ENCODE results near the gene IDI2. TPM values are rescaled to one million over a fixed set of nuclear protein-coding genes. Genes with fewer than 3 reads are reported as not detected.

Gene IDI2
- total and polyA plus RNA-seq, 2 donors (not counting 1 experiment from before 2014, with no cell fraction given): not detected

DNA sequence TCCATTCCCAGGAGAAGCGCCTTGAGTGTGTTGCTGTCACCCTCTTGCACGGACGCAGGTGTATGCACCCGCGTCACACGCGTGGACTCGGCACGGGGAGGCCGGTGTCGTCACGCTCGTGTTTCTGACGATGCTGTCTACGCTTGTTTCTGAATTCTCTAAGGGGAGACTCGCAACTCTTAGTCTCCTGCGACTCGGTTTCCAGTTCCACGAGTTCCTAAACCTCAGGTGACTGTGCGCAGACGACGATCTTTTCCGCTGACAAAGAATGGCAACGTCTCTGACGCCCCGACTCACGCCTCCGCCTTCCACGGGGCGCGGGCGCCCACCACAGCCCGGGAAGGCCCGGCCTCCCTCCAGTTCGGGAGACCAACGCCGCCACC lies 22.7 kb upstream of the IDI2 start:
- H3K4me1 ChIP-seq (ENCODE audit: control insufficient read depth, extremely low read depth, insufficient read depth, low read length): peaks cover 4% of the 10 kb centered on the region
- H3K9ac ChIP-seq (ENCODE audit: insufficient read depth, low read length): peak overlapping the region; percentile 97
- peak; percentile 50 for DNase-seq (ENCODE audit: low read depth in 2 of 2)
- no peaks in the 10 kb centered on the region for H3K27me3 ChIP-seq (ENCODE audit: control insufficient read depth, insufficient read depth, low read length)
- peak overlapping the region; percentile 94 to 99 (median 95) for H3K4me3 ChIP-seq (replicated peaks in 1 of 4; ENCODE audit: control extremely low read depth in 1 of 4, insufficient read depth in 1 of 4, low read depth in 3 of 4, low read length in 4 of 4)
- H3K27ac ChIP-seq (ENCODE audit: insufficient read depth, low read length): peak overlapping the region; percentile 98
- peak overlapping the region; percentile 77 for H3K4me2 ChIP-seq (ENCODE audit: extremely low read depth, insufficient read depth, low read length)
- H2AFZ ChIP-seq (ENCODE audit: low read length): peak overlapping the region; percentile 5
- H4K20me1 ChIP-seq (ENCODE audit: control insufficient read depth, extremely low read depth, insufficient read depth, low read length): peaks cover 1% of the 10 kb centered on the region
- peaks cover 69% of the 10 kb centered on the region for H3K79me2 ChIP-seq (ENCODE audit: control insufficient read depth, insufficient read depth, low read length)
- no peak for TF ChIP-seq EZH2 (IDR thresholded peaks at IDR 0.05; ENCODE audit: low read length, missing control alignments)
- TF ChIP-seq, protein P1, sequence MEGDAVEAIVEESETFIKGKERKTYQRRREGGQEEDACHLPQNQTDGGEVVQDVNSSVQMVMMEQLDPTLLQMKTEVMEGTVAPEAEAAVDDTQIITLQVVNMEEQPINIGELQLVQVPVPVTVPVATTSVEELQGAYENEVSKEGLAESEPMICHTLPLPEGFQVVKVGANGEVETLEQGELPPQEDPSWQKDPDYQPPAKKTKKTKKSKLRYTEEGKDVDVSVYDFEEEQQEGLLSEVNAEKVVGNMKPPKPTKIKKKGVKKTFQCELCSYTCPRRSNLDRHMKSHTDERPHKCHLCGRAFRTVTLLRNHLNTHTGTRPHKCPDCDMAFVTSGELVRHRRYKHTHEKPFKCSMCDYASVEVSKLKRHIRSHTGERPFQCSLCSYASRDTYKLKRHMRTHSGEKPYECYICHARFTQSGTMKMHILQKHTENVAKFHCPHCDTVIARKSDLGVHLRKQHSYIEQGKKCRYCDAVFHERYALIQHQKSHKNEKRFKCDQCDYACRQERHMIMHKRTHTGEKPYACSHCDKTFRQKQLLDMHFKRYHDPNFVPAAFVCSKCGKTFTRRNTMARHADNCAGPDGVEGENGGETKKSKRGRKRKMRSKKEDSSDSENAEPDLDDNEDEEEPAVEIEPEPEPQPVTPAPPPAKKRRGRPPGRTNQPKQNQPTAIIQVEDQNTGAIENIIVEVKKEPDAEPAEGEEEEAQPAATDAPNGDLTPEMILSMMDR (conservative IDR thresholded peaks at IDR 0.05 in 1 of 2, IDR thresholded peaks at IDR 0.05 in 1 of 2; ENCODE audit: low read depth in 1 of 2, low read length in 2 of 2): no peak
- H3K9me3 ChIP-seq (ENCODE audit: control insufficient read depth, insufficient read depth, low read depth, low read length): no peaks in the 10 kb centered on the region
- H3K36me3 ChIP-seq (ENCODE audit: control insufficient read depth, insufficient read depth, low read length): peaks cover 1% of the 10 kb centered on the region

DNA sequence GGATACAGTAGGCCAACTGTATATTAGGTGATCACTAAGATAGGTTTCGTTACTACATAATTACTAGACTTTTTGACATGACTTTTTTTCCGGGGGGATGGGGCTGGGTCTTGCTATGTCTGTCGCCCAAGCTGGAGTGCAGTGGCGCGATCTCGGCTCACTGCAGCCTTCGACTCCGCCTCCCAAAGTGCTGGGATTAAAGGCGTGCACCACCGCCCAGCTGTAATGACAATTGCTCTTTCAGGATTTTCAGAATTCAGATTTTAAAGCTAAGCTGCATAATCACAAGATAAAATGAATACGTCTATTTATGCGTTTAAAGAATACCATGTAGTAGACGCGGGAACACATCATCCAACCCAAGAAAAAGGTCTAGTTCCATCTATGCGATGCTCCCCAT lies 22.3 kb upstream of the IDI2 start:
- TF ChIP-seq, protein P1 (conservative IDR thresholded peaks at IDR 0.05 in 1 of 2, IDR thresholded peaks at IDR 0.05 in 1 of 2; ENCODE audit: low read depth in 1 of 2, low read length in 2 of 2): no peak
- TF ChIP-seq EZH2 (IDR thresholded peaks at IDR 0.05; ENCODE audit: low read length, missing control alignments): no peak
- Histone ChIP-seq H3K79me2 (ENCODE audit: control insufficient read depth, insufficient read depth, low read length) (peaks cover 67% of the 10 kb centered on the region), H3K9me3 (ENCODE audit: control insufficient read depth, insufficient read depth, low read depth, low read length) (no peaks in the 10 kb centered on the region), H3K4me3 (replicated peaks in 1 of 4; ENCODE audit: control extremely low read depth in 1 of 4, insufficient read depth in 1 of 4, low read depth in 3 of 4, low read length in 4 of 4) (peak overlapping the region; percentile 94 to 99 (median 95)), H3K36me3 (ENCODE audit: control insufficient read depth, insufficient read depth, low read length) (peaks cover 3% of the 10 kb centered on the region), H4K20me1 (ENCODE audit: control insufficient read depth, extremely low read depth, insufficient read depth, low read length) (peaks cover 1% of the 10 kb centered on the region), H3K27me3 (ENCODE audit: control insufficient read depth, insufficient read depth, low read length) (no peaks in the 10 kb centered on the region), H3K4me1 (ENCODE audit: control insufficient read depth, extremely low read depth, insufficient read depth, low read length) (peaks cover 4% of the 10 kb centered on the region), H3K4me2 (ENCODE audit: extremely low read depth, insufficient read depth, low read length) (peak overlapping the region; percentile 77), H2AFZ (ENCODE audit: low read length) (peak overlapping the region; percentile 5), H3K27ac (ENCODE audit: insufficient read depth, low read length) (peak overlapping the region; percentile 98), H3K9ac (ENCODE audit: insufficient read depth, low read length) (peak overlapping the region; percentile 97)
- DNase-seq (ENCODE audit: low read depth in 2 of 2): no peak

GRCh38 chr10:1045415-1045814 lies 19.8 kb upstream of the IDI2 start:
- Histone ChIP-seq H3K9ac (ENCODE audit: insufficient read depth, low read length) (no peak overlapping the region), H3K79me2 (ENCODE audit: control insufficient read depth, insufficient read depth, low read length) (peaks cover 45% of the 10 kb centered on the region), H4K20me1 (ENCODE audit: control insufficient read depth, extremely low read depth, insufficient read depth, low read length) (peaks cover 1% of the 10 kb centered on the region), H3K27me3 (ENCODE audit: control insufficient read depth, insufficient read depth, low read length) (no peaks in the 10 kb centered on the region), H3K4me3 (replicated peaks in 1 of 4; ENCODE audit: control extremely low read depth in 1 of 4, insufficient read depth in 1 of 4, low read depth in 3 of 4, low read length in 4 of 4) (peak overlapping the region in 1 of 4 experiments; percentile 49), H3K36me3 (ENCODE audit: control insufficient read depth, insufficient read depth, low read length) (peaks cover 3% of the 10 kb centered on the region), H3K9me3 (ENCODE audit: control insufficient read depth, insufficient read depth, low read depth, low read length) (no peaks in the 10 kb centered on the region), H3K27ac (ENCODE audit: insufficient read depth, low read length) (no peak overlapping the region), H3K4me2 (ENCODE audit: extremely low read depth, insufficient read depth, low read length) (peak overlapping the region; percentile 26), H2AFZ (ENCODE audit: low read length) (no peak overlapping the region), H3K4me1 (ENCODE audit: control insufficient read depth, extremely low read depth, insufficient read depth, low read length) (no peaks in the 10 kb centered on the region)
- no peak for DNase-seq (ENCODE audit: low read depth in 2 of 2)
- TF ChIP-seq, protein P1 (conservative IDR thresholded peaks at IDR 0.05 in 1 of 2, IDR thresholded peaks at IDR 0.05 in 1 of 2; ENCODE audit: low read depth in 1 of 2, low read length in 2 of 2): no peak
- no peak for TF ChIP-seq EZH2 (IDR thresholded peaks at IDR 0.05; ENCODE audit: low read length, missing control alignments)
